Liver (tissue), 9 donors: ENCODE results near the gene GLOD5. TPM values are rescaled to one million over a fixed set of nuclear protein-coding genes. Genes with fewer than 3 reads are reported as not detected.
A peak's percentile ranks its signal among the peaks of the same experiment; 100 is the strongest.

Experiments
- DNase-seq: peaks from one replicate; pipeline ENCODE4 v3.0.0-alpha.2; 2017; ENCODE audit warnings: low spot score
- H3K27ac ChIP-seq, 2 donors: one replicate each; pipeline ENCODE4 v1.7.0; 2013; ENCODE audit warnings: inconsistent platforms in 2 of 2, low read length in 2 of 2, control low read depth in 1 of 2, low read depth in 1 of 2, mild to moderate bottlenecking in 1 of 2
- H3K27me3 ChIP-seq, 4 donors: one replicate each; pipeline versions ENCODE4 v1.6.1 to v1.7.0; 2013; ENCODE audit warnings: low read length in 3 of 4, inconsistent platforms in 1 of 4, mild to moderate bottlenecking in 1 of 4, moderate library complexity in 1 of 4; ENCODE audit not compliant: control insufficient read depth in 4 of 4, insufficient read depth in 4 of 4
- H3K36me3 ChIP-seq, 4 donors: one replicate each; pipeline versions ENCODE4 v1.6.1 to v1.7.0; 2013; ENCODE audit warnings: low read length in 3 of 4, mild to moderate bottlenecking in 3 of 4, low read depth in 1 of 4, moderate library complexity in 1 of 4; ENCODE audit not compliant: control insufficient read depth in 4 of 4, insufficient read depth in 3 of 4
- H3K4me1 ChIP-seq, 4 donors: one replicate each; pipeline versions ENCODE4 v1.6.1 to v1.7.0; 2013; ENCODE audit warnings: low read length in 3 of 4, mild to moderate bottlenecking in 3 of 4, moderate library complexity in 1 of 4; ENCODE audit not compliant: control insufficient read depth in 4 of 4, insufficient read depth in 4 of 4
- H3K4me3 ChIP-seq, 3 donors: one replicate each; pipeline versions ENCODE4 v1.6.1 to v1.7.0; 2013; ENCODE audit warnings: low read length in 3 of 3, control low read depth in 1 of 3, low read depth in 1 of 3, mild to moderate bottlenecking in 1 of 3
- H3K9ac ChIP-seq, 2 donors: one replicate each; pipeline ENCODE4 v1.7.0; 2013; ENCODE audit warnings: low read length in 2 of 2, mild to moderate bottlenecking in 2 of 2, moderate library complexity in 2 of 2, control low read depth in 1 of 2, low read depth in 1 of 2
- H3K9me3 ChIP-seq, 4 donors: one replicate each; pipeline versions ENCODE4 v1.6.1 to v1.7.0; 2013; ENCODE audit warnings: low read length in 3 of 4; ENCODE audit not compliant: control insufficient read depth in 4 of 4
- ATF3 ChIP-seq: IDR thresholded peaks from 2 replicates; pipeline ENCODE4 v1.6.1; 2016; ENCODE audit warnings: antibody characterized with exemption
- CTCF ChIP-seq: fragments of 150-350 bp; IDR thresholded peaks from 2 replicates; pipeline ENCODE4 v1.5.1; 2017; ENCODE audit warnings: improper control_type of control experiment, low read depth, low read length; ENCODE audit not compliant: missing input control
- EGR1 ChIP-seq, 2 donors: IDR thresholded peaks; 2 replicates each; pipeline ENCODE4 v1.6.1; 2016 to 2018; ENCODE audit warnings: antibody characterized with exemption in 2 of 2, low read depth in 2 of 2
- FOXA1 ChIP-seq: IDR thresholded peaks from 2 replicates; pipeline ENCODE4 v1.6.1; 2016; ENCODE audit warnings: antibody characterized with exemption
- FOXA2 ChIP-seq: IDR thresholded peaks from 2 replicates; pipeline ENCODE4 v1.6.1; 2016; ENCODE audit warnings: antibody characterized with exemption
- GABPA ChIP-seq, 2 donors: IDR thresholded peaks in 1 of 2; conservative IDR thresholded peaks in 1 of 2; 2 replicates each; pipeline ENCODE4 v1.6.1; 2016; ENCODE audit warnings: antibody characterized with exemption in 2 of 2, mild to moderate bottlenecking in 1 of 2, moderate library complexity in 1 of 2
- HNF4A ChIP-seq, 2 donors: conservative IDR thresholded peaks; 2 replicates each; pipeline ENCODE4 v1.6.1; 2016; ENCODE audit warnings: antibody characterized with exemption in 2 of 2, mild to moderate bottlenecking in 2 of 2
- HNF4G ChIP-seq: IDR thresholded peaks from 2 replicates; pipeline ENCODE4 v1.6.1; 2016; ENCODE audit warnings: antibody characterized with exemption
- JUND ChIP-seq, 2 donors: IDR thresholded peaks; 2 replicates each; pipeline ENCODE4 v1.6.1; 2016; ENCODE audit warnings: antibody characterized with exemption in 2 of 2
- NR2F2 ChIP-seq: IDR thresholded peaks from 2 replicates; pipeline ENCODE4 v1.6.1; 2016; ENCODE audit warnings: antibody characterized with exemption
- RAD21 ChIP-seq, 2 donors: IDR thresholded peaks; 2 replicates each; pipeline ENCODE4 v1.6.1; 2016; ENCODE audit warnings: antibody characterized with exemption in 2 of 2, mild to moderate bottlenecking in 2 of 2
- RXRA ChIP-seq, 2 donors: IDR thresholded peaks; 2 replicates each; pipeline ENCODE4 v1.6.1; 2017 to 2018; ENCODE audit warnings: antibody characterized with exemption in 2 of 2, mild to moderate bottlenecking in 1 of 2
- SP1 ChIP-seq: IDR thresholded peaks from 2 replicates; pipeline ENCODE4 v1.6.1; 2018; ENCODE audit warnings: antibody characterized with exemption, mild to moderate bottlenecking
- TAF1 ChIP-seq: conservative IDR thresholded peaks from 2 replicates; pipeline ENCODE4 v1.6.1; 2016; ENCODE audit warnings: antibody characterized with exemption, mild to moderate bottlenecking
- YY1 ChIP-seq: IDR thresholded peaks from 2 replicates; pipeline ENCODE4 v1.6.1; 2016; ENCODE audit warnings: antibody characterized with exemption, mild to moderate bottlenecking
- ZBTB33 ChIP-seq: IDR thresholded peaks from 2 replicates; pipeline ENCODE4 v1.6.1; 2016; ENCODE audit warnings: antibody characterized with exemption
- WGBS: extraction: QIAGEN DNeasy Blood & Tissue Kit; methylation state at CpG from one replicate; pipeline ENCODE4 v1.1.7; 2013; 5-methylcytosine and 5-hydroxymethylcytosine counted together
- polyA plus RNA-seq, 2 donors: library from polyadenylated mRNA; stranded (reverse) in 1 of 2; unstranded in 1 of 2; fragments of 200-250 nt in 1 of 2; fragments of >200 nt in 1 of 2; fragmentation: Nextera tagmentation in 1 of 2; extraction: Ambion mirVana in 1 of 2; gene quantifications; one replicate each; pipeline versions ENCODE4 v1.2.1 to v1.2.3, GENCODE V29; 2013 to 2015
- total RNA-seq, 2 donors: library from RNA; depleted of rRNA; stranded (reverse); fragments of >200 nt; gene quantifications; one replicate each; pipeline ENCODE4 v1.2.3, GENCODE V29; 2014
- TF ChIP-seq, protein P1 (sequence below): IDR thresholded peaks from 2 replicates; pipeline ENCODE4 v1.6.1; 2016; ENCODE audit warnings: antibody characterized with exemption, mild to moderate bottlenecking
- TF ChIP-seq, protein P2 (sequence below): IDR thresholded peaks from 2 replicates; pipeline ENCODE4 v1.6.1; 2016; ENCODE audit warnings: antibody characterized with exemption
- donor health status: healthy.
- donor health status: healthy.
- donor health status: healthy.
- donor health status: healthy.
- donor health status: healthy.

GLOD5 gene
- total and polyA plus RNA-seq, 4 donors, result 0.67 to 3.4 (median 2.1) TPM; not detected in 1

DNA sequence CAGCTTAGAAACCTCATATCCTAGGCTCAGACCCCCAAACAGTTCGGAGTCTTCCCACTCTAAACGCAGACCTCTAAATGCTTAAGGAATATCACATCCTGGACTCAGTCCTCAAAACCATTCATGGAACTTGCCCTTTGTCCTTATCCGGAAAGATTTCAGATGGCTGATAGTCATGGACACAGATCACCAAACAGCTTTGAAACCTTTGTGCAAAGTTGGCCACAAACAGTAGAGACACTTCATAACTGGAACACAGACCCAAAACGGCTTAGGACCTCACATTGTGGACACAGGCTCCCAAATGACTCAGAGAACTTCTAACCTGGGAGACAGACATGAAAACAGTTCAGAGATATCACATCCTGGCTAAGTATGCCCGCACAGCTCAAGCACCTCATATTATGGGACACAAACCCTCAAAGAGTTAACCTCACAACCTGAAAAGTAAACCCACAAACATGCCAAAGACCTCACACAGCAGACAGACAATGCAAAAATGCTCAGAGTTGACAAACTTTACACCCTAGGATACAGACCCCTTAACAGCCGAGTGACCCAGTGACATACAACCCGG, 49.5 kb upstream of the GLOD5 start:
- Histone ChIP-seq H3K36me3 (peaks cover 0 to 4% (median 0%) of the 10 kb centered on the region in 4 donors), H3K9ac (peak overlapping the region; percentile 3 to 96), H3K27ac (peak overlapping the region; percentile 80 to 92), H3K27me3 (no peaks in the 10 kb centered on the region), H3K4me3 (peak overlapping the region in 2 of 3 donors; percentile 13 to 15), H3K9me3 (no peaks in the 10 kb centered on the region), H3K4me1 (peaks cover 0 to 14% (median 6%) of the 10 kb centered on the region in 4 donors)
- no peak for TF ChIP-seq FOXA2
- TF ChIP-seq HNF4A (conservative IDR thresholded peaks at IDR 0.05), result peak; percentile 49 to 69
- TF ChIP-seq JUND (IDR thresholded peaks at IDR 0.05), result no peak
- no peak for TF ChIP-seq EGR1 (IDR thresholded peaks at IDR 0.05; ENCODE audit: low read depth in 2 of 2)
- peak; percentile 30 for TF ChIP-seq SP1
- TF ChIP-seq CTCF, result no peak
- TF ChIP-seq HNF4G, result no peak
- no peak for TF ChIP-seq TAF1
- no peak for TF ChIP-seq FOXA1
- TF ChIP-seq YY1, result peak; percentile 72
- TF ChIP-seq NR2F2, result no peak
- TF ChIP-seq, protein P1, sequence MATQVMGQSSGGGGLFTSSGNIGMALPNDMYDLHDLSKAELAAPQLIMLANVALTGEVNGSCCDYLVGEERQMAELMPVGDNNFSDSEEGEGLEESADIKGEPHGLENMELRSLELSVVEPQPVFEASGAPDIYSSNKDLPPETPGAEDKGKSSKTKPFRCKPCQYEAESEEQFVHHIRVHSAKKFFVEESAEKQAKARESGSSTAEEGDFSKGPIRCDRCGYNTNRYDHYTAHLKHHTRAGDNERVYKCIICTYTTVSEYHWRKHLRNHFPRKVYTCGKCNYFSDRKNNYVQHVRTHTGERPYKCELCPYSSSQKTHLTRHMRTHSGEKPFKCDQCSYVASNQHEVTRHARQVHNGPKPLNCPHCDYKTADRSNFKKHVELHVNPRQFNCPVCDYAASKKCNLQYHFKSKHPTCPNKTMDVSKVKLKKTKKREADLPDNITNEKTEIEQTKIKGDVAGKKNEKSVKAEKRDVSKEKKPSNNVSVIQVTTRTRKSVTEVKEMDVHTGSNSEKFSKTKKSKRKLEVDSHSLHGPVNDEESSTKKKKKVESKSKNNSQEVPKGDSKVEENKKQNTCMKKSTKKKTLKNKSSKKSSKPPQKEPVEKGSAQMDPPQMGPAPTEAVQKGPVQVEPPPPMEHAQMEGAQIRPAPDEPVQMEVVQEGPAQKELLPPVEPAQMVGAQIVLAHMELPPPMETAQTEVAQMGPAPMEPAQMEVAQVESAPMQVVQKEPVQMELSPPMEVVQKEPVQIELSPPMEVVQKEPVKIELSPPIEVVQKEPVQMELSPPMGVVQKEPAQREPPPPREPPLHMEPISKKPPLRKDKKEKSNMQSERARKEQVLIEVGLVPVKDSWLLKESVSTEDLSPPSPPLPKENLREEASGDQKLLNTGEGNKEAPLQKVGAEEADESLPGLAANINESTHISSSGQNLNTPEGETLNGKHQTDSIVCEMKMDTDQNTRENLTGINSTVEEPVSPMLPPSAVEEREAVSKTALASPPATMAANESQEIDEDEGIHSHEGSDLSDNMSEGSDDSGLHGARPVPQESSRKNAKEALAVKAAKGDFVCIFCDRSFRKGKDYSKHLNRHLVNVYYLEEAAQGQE, result peak; percentile 42
- TF ChIP-seq RAD21 (IDR thresholded peaks at IDR 0.05), result no peak
- peak in 1 of 2 donors; percentile 17 for TF ChIP-seq RXRA (IDR thresholded peaks at IDR 0.05)
- WGBS, result 44% methylated on average over 7 of the region's 7 CpGs
- no peak for DNase-seq

DNA sequence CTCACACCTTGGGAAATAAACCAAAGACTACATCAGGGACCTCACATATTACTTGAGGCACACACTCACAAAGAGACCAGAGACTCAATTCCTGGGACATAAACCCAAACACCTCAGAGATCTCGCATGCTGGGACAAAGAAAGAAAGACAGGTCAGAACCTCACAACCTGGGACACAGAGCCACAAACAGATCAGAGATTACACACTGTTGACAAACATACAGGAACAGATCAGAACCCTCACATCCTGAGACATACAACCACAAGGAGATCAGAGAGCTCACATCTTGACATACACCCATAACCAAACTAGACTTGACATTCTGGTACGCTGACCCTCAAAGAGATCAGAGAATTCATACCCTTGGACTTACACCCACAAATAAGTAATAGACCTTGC, 47.7 kb upstream of the GLOD5 start:
- H3K9me3 ChIP-seq, result no peaks in the 10 kb centered on the region
- WGBS, result 77% methylated on average over 2 of the region's 2 CpGs
- H3K27me3 ChIP-seq, result no peaks in the 10 kb centered on the region
- H3K36me3 ChIP-seq, result no peaks in the 10 kb centered on the region
- peak overlapping the region; percentile 80 to 92 for H3K27ac ChIP-seq
- peak overlapping the region in 1 of 2 donors; percentile 76 for H3K9ac ChIP-seq
- no peak for DNase-seq
- H3K4me3 ChIP-seq, result no peak overlapping the region
- H3K4me1 ChIP-seq, result peaks cover 0 to 14% (median 6%) of the 10 kb centered on the region in 4 donors
- TF ChIP-seq TAF1 (no peak), YY1 (no peak), EGR1 (IDR thresholded peaks at IDR 0.05; ENCODE audit: low read depth in 2 of 2) (no peak), ATF3 (no peak), RAD21 (IDR thresholded peaks at IDR 0.05) (no peak), ZBTB33 (no peak), FOXA2 (no peak), GABPA (IDR thresholded peaks at IDR 0.05 in 1 of 2, conservative IDR thresholded peaks at IDR 0.05 in 1 of 2) (no peak), HNF4A (conservative IDR thresholded peaks at IDR 0.05) (no peak), SP1 (no peak), CTCF (no peak), JUND (IDR thresholded peaks at IDR 0.05) (no peak), FOXA1 (no peak), NR2F2 (no peak), HNF4G (no peak)
- TF ChIP-seq, protein P2, sequence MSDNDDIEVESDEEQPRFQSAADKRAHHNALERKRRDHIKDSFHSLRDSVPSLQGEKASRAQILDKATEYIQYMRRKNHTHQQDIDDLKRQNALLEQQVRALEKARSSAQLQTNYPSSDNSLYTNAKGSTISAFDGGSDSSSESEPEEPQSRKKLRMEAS, result no peak
